Astrocyte (in vitro differentiated cells and primary cell): Measurements from ENCODE around the gene DDR2.

ENCODE experiments used
- EZH2 ChIP-seq: IDR thresholded peaks from 2 replicates; pipeline ENCODE4 v1.6.1; 2012; ENCODE audit warnings: mild to moderate bottlenecking, low read length, inconsistent platforms; ENCODE audit not compliant: insufficient read depth
- TF ChIP-seq, protein P1 (sequence below): IDR thresholded peaks from 2 replicates; pipeline ENCODE4 v1.5.1; 2011; ENCODE audit warnings: low read depth, mild to moderate bottlenecking, inconsistent platforms, low read length, moderate library complexity; ENCODE audit not compliant: insufficient read depth

GRCh38 chr1:162725301-162725837 is 93.1 kb downstream of the DDR2 start:
- TF ChIP-seq, protein P1, sequence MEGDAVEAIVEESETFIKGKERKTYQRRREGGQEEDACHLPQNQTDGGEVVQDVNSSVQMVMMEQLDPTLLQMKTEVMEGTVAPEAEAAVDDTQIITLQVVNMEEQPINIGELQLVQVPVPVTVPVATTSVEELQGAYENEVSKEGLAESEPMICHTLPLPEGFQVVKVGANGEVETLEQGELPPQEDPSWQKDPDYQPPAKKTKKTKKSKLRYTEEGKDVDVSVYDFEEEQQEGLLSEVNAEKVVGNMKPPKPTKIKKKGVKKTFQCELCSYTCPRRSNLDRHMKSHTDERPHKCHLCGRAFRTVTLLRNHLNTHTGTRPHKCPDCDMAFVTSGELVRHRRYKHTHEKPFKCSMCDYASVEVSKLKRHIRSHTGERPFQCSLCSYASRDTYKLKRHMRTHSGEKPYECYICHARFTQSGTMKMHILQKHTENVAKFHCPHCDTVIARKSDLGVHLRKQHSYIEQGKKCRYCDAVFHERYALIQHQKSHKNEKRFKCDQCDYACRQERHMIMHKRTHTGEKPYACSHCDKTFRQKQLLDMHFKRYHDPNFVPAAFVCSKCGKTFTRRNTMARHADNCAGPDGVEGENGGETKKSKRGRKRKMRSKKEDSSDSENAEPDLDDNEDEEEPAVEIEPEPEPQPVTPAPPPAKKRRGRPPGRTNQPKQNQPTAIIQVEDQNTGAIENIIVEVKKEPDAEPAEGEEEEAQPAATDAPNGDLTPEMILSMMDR, result no peak
- TF ChIP-seq EZH2, result no peak
